Measurements from ENCODE around the gene ATP9A. TPM values are rescaled to one million over a fixed set of nuclear protein-coding genes. Genes with fewer than 3 reads are reported as not detected.
"Not testable (repeated sequence)": the region's sequence is repeated elsewhere in the genome, so short reads cannot be mapped to it uniquely, and the experiment has no call there.

The ATP9A gene
- total RNA-seq, 1 donor = 69.1 TPM

GRCh38 chr20:51745804-51746203 is 22.4 kb downstream of the ATP9A start:
- DNase-seq (ENCODE audit: low read depth) = no peak
- no peak for TF ChIP-seq CTCF (IDR thresholded peaks at IDR 0.05; ENCODE audit: insufficient read depth, low read length)
- H3K4me3 ChIP-seq (ENCODE audit: low read depth, low read length) = no peak overlapping the region

- no peak for DNase-seq (ENCODE audit: low read depth)
- TF ChIP-seq CTCF (IDR thresholded peaks at IDR 0.05; ENCODE audit: insufficient read depth, low read length) = no peak
- no peak overlapping the region for H3K4me3 ChIP-seq (ENCODE audit: low read depth, low read length)
These were observed 27.4 kb downstream of the ATP9A start for GRCh38 chr20:51740838-51741237.

GRCh38 chr20:51740308-51740707 is 27.9 kb downstream of the ATP9A start:
- not testable (repeated sequence) for DNase-seq (ENCODE audit: low read depth)

GRCh38 chr20:51739722-51740249 is 28.4 kb downstream of the ATP9A start:
- no peak for DNase-seq (ENCODE audit: low read depth)
- no peak for TF ChIP-seq CTCF (IDR thresholded peaks at IDR 0.05; ENCODE audit: insufficient read depth, low read length)
- H3K4me3 ChIP-seq (ENCODE audit: low read depth, low read length) = no peak overlapping the region

More at GRCh38 chr20:51740308-51740707, 27.9 kb downstream of the ATP9A start:
- H3K4me3 ChIP-seq (ENCODE audit: low read depth, low read length) = not testable (repeated sequence)

- TF ChIP-seq CTCF (IDR thresholded peaks at IDR 0.05; ENCODE audit: insufficient read depth, low read length) = no peak
- H3K4me3 ChIP-seq (ENCODE audit: low read depth, low read length) = no peak overlapping the region
- DNase-seq (ENCODE audit: low read depth) = no peak
These were observed 29.2 kb downstream of the ATP9A start for GRCh38 chr20:51738877-51739447.

GRCh38 chr20:51738261-51738660 is 29.9 kb downstream of the ATP9A start:
- not testable (repeated sequence) for DNase-seq (ENCODE audit: low read depth); H3K4me3 ChIP-seq (ENCODE audit: low read depth, low read length)

GRCh38 chr20:51736947-51737346 is 31.2 kb downstream of the ATP9A start:
- no peak for DNase-seq (ENCODE audit: low read depth)
- H3K4me3 ChIP-seq (ENCODE audit: low read depth, low read length) = no peak overlapping the region
- TF ChIP-seq CTCF (IDR thresholded peaks at IDR 0.05; ENCODE audit: insufficient read depth, low read length) = no peak
